Glutamatergic neuron (in vitro differentiated cells): ENCODE results near the gene TRIM23. TPM values are rescaled to one million over a fixed set of nuclear protein-coding genes. Genes with fewer than 3 reads are reported as not detected.
A peak's percentile ranks its signal among the peaks of the same experiment; 100 is the strongest.

Experiments
- DNase-seq: peaks from one replicate; pipeline ENCODE4 v3.0.0; 2022
- H3K27ac Mint-ChIP-seq: one replicate; pipeline ENCODE4 v1.8.0; 2020; ENCODE audit warnings: mild to moderate bottlenecking, mixed read lengths, inconsistent platforms; ENCODE audit not compliant: unreplicated experiment
- H3K27me3 Mint-ChIP-seq: one replicate; pipeline ENCODE4 v1.8.0; 2020; ENCODE audit warnings: mild to moderate bottlenecking, moderate library complexity, mixed read lengths, inconsistent platforms; ENCODE audit not compliant: unreplicated experiment
- H3K36me3 Mint-ChIP-seq: one replicate; pipeline ENCODE4 v1.8.0; 2020; ENCODE audit warnings: mild to moderate bottlenecking, mixed read lengths, inconsistent platforms; ENCODE audit not compliant: unreplicated experiment
- H3K4me1 Mint-ChIP-seq: one replicate; pipeline ENCODE4 v1.8.0; 2020; ENCODE audit warnings: mild to moderate bottlenecking, low read depth, mixed read lengths, inconsistent platforms; ENCODE audit not compliant: unreplicated experiment
- H3K4me3 Mint-ChIP-seq: one replicate; pipeline ENCODE4 v1.8.0; 2020; ENCODE audit warnings: mild to moderate bottlenecking, mixed read lengths, inconsistent platforms; ENCODE audit not compliant: unreplicated experiment
- H3K9me3 Mint-ChIP-seq: one replicate; pipeline ENCODE4 v1.8.0; 2020; ENCODE audit warnings: mild to moderate bottlenecking, moderate library complexity, mixed read lengths, inconsistent platforms; ENCODE audit not compliant: unreplicated experiment
- CTCF ChIP-seq: fragments of 200-600 bp; sonication (generic); IDR thresholded peaks from one replicate; pipeline ENCODE4 v1.5.0; 2021; ENCODE audit not compliant: partially characterized antibody, unreplicated experiment
- long read RNA-seq: library from polyadenylated mRNA; unstranded; transcript quantifications from one replicate; pipeline ENCODE4 v2.0.0, GENCODE V29; 2020; ENCODE audit not compliant: unreplicated experiment
- total RNA-seq: library from RNA; stranded (reverse); fragmentation: NEBNext Ultra II Directional; extraction: Animal tissue kit (Norgen Biotek cat#: 25700); gene quantifications from one replicate; pipeline ENCODE4 v1.2.1, GENCODE V29; 2021; ENCODE audit not compliant: unreplicated experiment

Gene TRIM23
- total RNA-seq, result 17.6 TPM
- long read RNA-seq, partial matches to known transcripts, result 0 of 4 reads
- long read RNA-seq, other reads (novel, unspliced or antisense), result 4 of 4 reads

- Mint-ChIP-seq H3K4me3 (peak within 1 kb of the TSS; percentile 98), H3K27ac (peak within 1 kb of the TSS; percentile 94), H3K9me3 (peaks cover 1% of the 10 kb centered on the region), H3K36me3 (no peaks in the 10 kb centered on the region), H3K27me3 (peaks cover 7% of the 10 kb centered on the region), H3K4me1 (peaks cover 9% of the 10 kb centered on the region)
- peak; percentile 90 for DNase-seq
- no peak for TF ChIP-seq CTCF
Observed at GRCh38 chr5:65624025-65624570, at the start of gene TRIM23. Gene TRIM23 (minus strand): TSS chr5:65624333. CDS start chr5:65624274, 59 bp downstream.

GRCh38 chr5:65672796-65673195 is 48.7 kb upstream of the TRIM23 start:
- Mint-ChIP-seq H3K27me3 (no peaks in the 10 kb centered on the region), H3K9me3 (no peaks in the 10 kb centered on the region), H3K27ac (no peak overlapping the region), H3K4me1 (no peaks in the 10 kb centered on the region), H3K4me3 (no peak overlapping the region), H3K36me3 (no peaks in the 10 kb centered on the region)
- no peak for TF ChIP-seq CTCF
- no peak for DNase-seq

GRCh38 chr5:65668696-65669095 is 44.6 kb upstream of the TRIM23 start:
- H3K36me3 Mint-ChIP-seq, result no peaks in the 10 kb centered on the region
- TF ChIP-seq CTCF, result no peak
- H3K4me1 Mint-ChIP-seq, result no peaks in the 10 kb centered on the region
- no peak for DNase-seq
- no peaks in the 10 kb centered on the region for H3K9me3 Mint-ChIP-seq
- no peak overlapping the region for H3K4me3 Mint-ChIP-seq
- no peak overlapping the region for H3K27ac Mint-ChIP-seq
- no peaks in the 10 kb centered on the region for H3K27me3 Mint-ChIP-seq

GRCh38 chr5:65663804-65664521 is 39.8 kb upstream of the TRIM23 start:
- H3K27me3 Mint-ChIP-seq, result no peaks in the 10 kb centered on the region
- DNase-seq, result no peak
- H3K4me1 Mint-ChIP-seq, result no peaks in the 10 kb centered on the region
- H3K36me3 Mint-ChIP-seq, result no peaks in the 10 kb centered on the region
- no peaks in the 10 kb centered on the region for H3K9me3 Mint-ChIP-seq
- H3K4me3 Mint-ChIP-seq, result no peak overlapping the region
- H3K27ac Mint-ChIP-seq, result no peak overlapping the region
- TF ChIP-seq CTCF, result peak; percentile 79

GRCh38 chr5:65654713-65655112 is 30.6 kb upstream of the TRIM23 start:
- H3K36me3 Mint-ChIP-seq, result no peaks in the 10 kb centered on the region
- no peaks in the 10 kb centered on the region for H3K4me1 Mint-ChIP-seq
- H3K9me3 Mint-ChIP-seq, result no peaks in the 10 kb centered on the region
- no peak for TF ChIP-seq CTCF
- no peaks in the 10 kb centered on the region for H3K27me3 Mint-ChIP-seq
- H3K4me3 Mint-ChIP-seq, result no peak overlapping the region
- DNase-seq, result no peak
- H3K27ac Mint-ChIP-seq, result no peak overlapping the region
